RWPE2 (cell line): ENCODE results near the gene NOL7.

ENCODE experiments used
- ATAC-seq: fragments of 200-7000 bp; cut with Tn5 transposase; 3 replicates; pipeline ENCODE4 v1.9.1; 2021; ENCODE audit warnings: low read depth
- DNase-seq: peaks from one replicate; pipeline ENCODE4 v3.0.0-alpha.2; 2020; ENCODE audit warnings: low spot score
- H3K27ac ChIP-seq: fragments of 450-650 bp; 2 replicates; pipeline ENCODE4 v1.5.1; 2017; ENCODE audit warnings: mild to moderate bottlenecking; ENCODE audit not compliant: poor library complexity, severe bottlenecking
- H3K27me3 ChIP-seq: fragments of 250-450 bp; sonication (Bioruptor Pico); 2 replicates; pipeline ENCODE4 v1.5.1; 2021; ENCODE audit warnings: mild to moderate bottlenecking, moderate library complexity; ENCODE audit not compliant: insufficient read depth, poor library complexity, severe bottlenecking
- H3K36me3 ChIP-seq: fragments of 250-450 bp; sonication (Bioruptor Pico); 2 replicates; pipeline ENCODE4 v1.5.1; 2020; ENCODE audit warnings: low read depth, mild to moderate bottlenecking, moderate library complexity
- H3K4me1 ChIP-seq: fragments of 250-450 bp; sonication (Bioruptor Pico); 2 replicates; pipeline ENCODE4 v1.5.1; 2021; ENCODE audit warnings: mild to moderate bottlenecking, moderate library complexity; ENCODE audit not compliant: insufficient read depth, poor library complexity, severe bottlenecking
- H3K4me3 ChIP-seq: fragments of 250-450 bp; sonication (Bioruptor Pico); 2 replicates; pipeline ENCODE4 v1.5.1; 2021; ENCODE audit warnings: mild to moderate bottlenecking, moderate library complexity; ENCODE audit not compliant: severe bottlenecking
- H3K9me3 ChIP-seq: fragments of 250-450 bp; sonication (Bioruptor Pico); 2 replicates; pipeline ENCODE4 v1.5.1; 2021; ENCODE audit warnings: mild to moderate bottlenecking, moderate library complexity; ENCODE audit not compliant: severe bottlenecking
- TF ChIP-seq, protein P1 (sequence below): fragments of 450-650 bp; IDR thresholded peaks from one replicate; pipeline ENCODE4 v1.5.1; 2017; ENCODE audit warnings: mild to moderate bottlenecking, moderate library complexity; ENCODE audit not compliant: poor library complexity, severe bottlenecking

The NOL7 gene

GRCh38 chr6:13572951-13573654 is 42.0 kb upstream of the NOL7 start:
- H3K4me1 ChIP-seq: no peaks in the 10 kb centered on the region
- no peaks in the 10 kb centered on the region for H3K9me3 ChIP-seq
- H3K27me3 ChIP-seq: no peaks in the 10 kb centered on the region
- ATAC-seq (no peak), DNase-seq (no peak)
- H3K36me3 ChIP-seq: no peaks in the 10 kb centered on the region
- TF ChIP-seq, protein P1, sequence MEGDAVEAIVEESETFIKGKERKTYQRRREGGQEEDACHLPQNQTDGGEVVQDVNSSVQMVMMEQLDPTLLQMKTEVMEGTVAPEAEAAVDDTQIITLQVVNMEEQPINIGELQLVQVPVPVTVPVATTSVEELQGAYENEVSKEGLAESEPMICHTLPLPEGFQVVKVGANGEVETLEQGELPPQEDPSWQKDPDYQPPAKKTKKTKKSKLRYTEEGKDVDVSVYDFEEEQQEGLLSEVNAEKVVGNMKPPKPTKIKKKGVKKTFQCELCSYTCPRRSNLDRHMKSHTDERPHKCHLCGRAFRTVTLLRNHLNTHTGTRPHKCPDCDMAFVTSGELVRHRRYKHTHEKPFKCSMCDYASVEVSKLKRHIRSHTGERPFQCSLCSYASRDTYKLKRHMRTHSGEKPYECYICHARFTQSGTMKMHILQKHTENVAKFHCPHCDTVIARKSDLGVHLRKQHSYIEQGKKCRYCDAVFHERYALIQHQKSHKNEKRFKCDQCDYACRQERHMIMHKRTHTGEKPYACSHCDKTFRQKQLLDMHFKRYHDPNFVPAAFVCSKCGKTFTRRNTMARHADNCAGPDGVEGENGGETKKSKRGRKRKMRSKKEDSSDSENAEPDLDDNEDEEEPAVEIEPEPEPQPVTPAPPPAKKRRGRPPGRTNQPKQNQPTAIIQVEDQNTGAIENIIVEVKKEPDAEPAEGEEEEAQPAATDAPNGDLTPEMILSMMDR: no peak
- H3K4me3 ChIP-seq: peak overlapping the region; percentile 63
- peak overlapping the region; percentile 90 for H3K27ac ChIP-seq

DNA sequence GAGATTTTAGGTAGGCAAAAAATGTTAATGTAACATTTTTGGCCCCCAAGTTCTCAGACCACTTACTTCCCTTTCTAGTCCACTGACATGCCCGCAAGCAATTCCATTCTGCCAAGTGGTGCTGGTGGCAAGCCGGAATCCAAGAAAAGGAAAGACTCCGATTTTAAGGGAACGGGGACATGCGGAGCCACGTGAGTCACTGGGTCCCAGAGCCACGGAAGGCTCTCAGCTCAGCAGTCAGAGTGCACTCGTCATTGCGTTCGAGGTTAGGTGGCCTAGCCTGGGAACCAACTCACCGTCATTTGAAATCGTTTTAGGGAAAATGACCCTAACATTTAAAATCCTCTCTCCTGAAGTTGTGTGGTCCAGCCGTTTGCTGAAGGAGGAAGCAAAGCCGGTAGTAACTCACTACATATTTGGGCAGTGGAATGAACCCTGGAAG is 41.4 kb upstream of the NOL7 start:
- TF ChIP-seq, protein P1: no peak
- Histone ChIP-seq H3K36me3 (0 out of 2 replicates have a peak, but pooled peaks cover 1% of the 10 kb centered on the region), H3K4me1 (no peaks in the 10 kb centered on the region), H3K4me3 (peak overlapping the region; percentile 63), H3K27ac (peak overlapping the region; percentile 90), H3K9me3 (no peaks in the 10 kb centered on the region), H3K27me3 (no peaks in the 10 kb centered on the region)
- ATAC-seq (no peak), DNase-seq (no peak)

DNA sequence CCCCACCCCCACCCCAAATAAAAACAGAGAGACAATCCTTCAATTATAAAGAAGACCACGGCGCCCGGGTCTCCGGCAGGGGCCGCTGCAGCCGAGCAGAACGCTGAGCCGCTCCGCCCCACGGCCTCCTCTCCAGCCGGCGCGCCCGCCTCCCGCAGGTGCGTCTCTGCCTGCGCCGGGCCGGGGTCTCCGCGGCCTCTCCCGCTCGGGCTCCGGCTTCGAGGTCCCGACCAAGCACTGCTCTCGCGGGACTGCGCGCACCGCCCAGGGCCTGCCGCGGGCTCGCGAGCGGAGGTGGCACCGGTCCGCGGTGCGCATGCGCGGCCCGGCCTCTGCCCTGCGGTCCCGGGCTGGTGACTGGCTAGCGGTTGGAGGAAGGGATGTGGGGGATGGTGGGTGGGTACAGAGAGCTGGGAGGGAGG is 41.0 kb upstream of the NOL7 start:
- Histone ChIP-seq H3K27me3 (no peaks in the 10 kb centered on the region), H3K36me3 (0 out of 2 replicates have a peak, but pooled peaks cover 5% of the 10 kb centered on the region), H3K4me3 (peak overlapping the region; percentile 63), H3K27ac (peak overlapping the region; percentile 90), H3K9me3 (no peaks in the 10 kb centered on the region), H3K4me1 (no peaks in the 10 kb centered on the region)
- TF ChIP-seq, protein P1: peak; percentile 62
- peak; percentile 95 for DNase-seq
- peak; percentile 78 for ATAC-seq

- peak; percentile 88 for ATAC-seq
These were observed 40.4 kb upstream of the NOL7 start, which contains the start of gene SIRT5 for GRCh38 chr6:13574571-13575376. SIRT5 (plus strand) TSS chr6:13574601; CDS start chr6:13584111, 9,510 bp downstream.

More at GRCh38 chr6:13574571-13575376, 40.4 kb upstream of the NOL7 start, which contains the start of gene SIRT5:
- TF ChIP-seq, protein P1: no peak
- peaks cover 10% of the 10 kb centered on the region for H3K36me3 ChIP-seq
- peak within 1 kb of the TSS; percentile 63 for H3K4me3 ChIP-seq
- H3K4me1 ChIP-seq: no peaks in the 10 kb centered on the region
- no peaks in the 10 kb centered on the region for H3K9me3 ChIP-seq
- no peaks in the 10 kb centered on the region for H3K27me3 ChIP-seq
- peak; percentile 92 for DNase-seq
- peak within 1 kb of the TSS; percentile 90 for H3K27ac ChIP-seq
